Hepatocyte (in vitro differentiated cells): ENCODE results near the gene WDR31. TPM values are rescaled to one million over a fixed set of nuclear protein-coding genes. Genes with fewer than 3 reads are reported as not detected.
"Not testable (repeated sequence)": the region's sequence is repeated elsewhere in the genome, so short reads cannot be mapped to it uniquely, and the experiment has no call there.

Experiments used
- DNase-seq: peaks from one replicate; pipeline ENCODE4 v3.0.0-alpha.2; 2016; ENCODE audit warnings: low spot score
- H2AFZ ChIP-seq: fragments of 200-600 bp; sonication (generic); 2 replicates; pipeline ENCODE4 v1.6.0; 2016; ENCODE audit warnings: antibody characterized with exemption, mild to moderate bottlenecking
- H3K27ac ChIP-seq: fragments of 200-600 bp; sonication (generic); 2 replicates; pipeline ENCODE4 v1.5.1; 2016; ENCODE audit warnings: mild to moderate bottlenecking
- H3K27me3 ChIP-seq: fragments of 200-600 bp; sonication (generic); 2 replicates; pipeline ENCODE4 v1.6.1; 2016
- H3K36me3 ChIP-seq: fragments of 200-600 bp; sonication (generic); replicated peaks from 2 replicates; pipeline ENCODE4 v1.5.1; 2016; ENCODE audit warnings: low read depth; ENCODE audit not compliant: insufficient read depth
- H3K4me1 ChIP-seq: fragments of 200-600 bp; sonication (generic); 2 replicates; pipeline ENCODE4 v1.5.1; 2016; ENCODE audit warnings: mild to moderate bottlenecking, moderate library complexity; ENCODE audit not compliant: insufficient read depth
- H3K4me2 ChIP-seq: fragments of 200-600 bp; sonication (generic); 2 replicates; pipeline ENCODE4 v1.6.0; 2016
- H3K4me3 ChIP-seq: fragments of 200-600 bp; sonication (generic); 2 replicates; pipeline ENCODE4 v1.5.1; 2016; ENCODE audit warnings: mild to moderate bottlenecking
- H3K79me2 ChIP-seq: fragments of 200-600 bp; sonication (generic); 2 replicates; pipeline ENCODE4 v1.6.0; 2017; ENCODE audit warnings: mild to moderate bottlenecking
- H3K9me2 ChIP-seq: fragments of 200-600 bp; sonication (generic); replicated peaks from 2 replicates; pipeline ENCODE4 v1.6.0; 2017; ENCODE audit warnings: mild to moderate bottlenecking; ENCODE audit not compliant: insufficient read depth
- H3K9me3 ChIP-seq: fragments of 200-600 bp; sonication (generic); 2 replicates; pipeline ENCODE4 v1.5.1; 2016; ENCODE audit warnings: low read depth, mild to moderate bottlenecking
- H4K20me1 ChIP-seq: fragments of 200-600 bp; sonication (generic); 2 replicates; pipeline ENCODE4 v1.6.0; 2016; ENCODE audit warnings: mild to moderate bottlenecking; ENCODE audit not compliant: insufficient read depth, poor library complexity, severe bottlenecking
- CTCF ChIP-seq: fragments of 200-600 bp; sonication (generic); IDR thresholded peaks from 2 replicates; pipeline ENCODE4 v1.5.1; 2016; ENCODE audit warnings: antibody characterized with exemption, mild to moderate bottlenecking; ENCODE audit not compliant: poor library complexity
- EZH2 ChIP-seq: fragments of 200-600 bp; sonication (generic); IDR thresholded peaks from 2 replicates; pipeline ENCODE4 v1.6.1; 2016; ENCODE audit warnings: antibody characterized with exemption, mild to moderate bottlenecking, borderline replicate concordance
- EZH2phosphoT487 ChIP-seq: fragments of 200-600 bp; sonication (generic); IDR thresholded peaks from one replicate; pipeline ENCODE4 v1.6.1; 2018; ENCODE audit warnings: antibody characterized with exemption, mild to moderate bottlenecking, low read depth, moderate library complexity; ENCODE audit not compliant: unreplicated experiment, severe bottlenecking
- WGBS: methylation state at CpG from one replicate; pipeline ENCODE4 v1.1.6; 2016; ENCODE audit warnings: low lambda C conversion rate; ENCODE audit errors: missing lambda C conversion rate; 5-methylcytosine and 5-hydroxymethylcytosine counted together
- polyA plus RNA-seq: library from polyadenylated mRNA; unstranded; fragments of >200 nt; fragmentation: Nextera tagmentation; extraction: Ambion mirVana; gene quantifications from 2 replicates; pipeline ENCODE4 v1.2.1, GENCODE V29; 2016
- total RNA-seq: library from RNA; depleted of rRNA; stranded (reverse); fragments of >200 nt; gene quantifications from 2 replicates; pipeline ENCODE4 v1.2.3, GENCODE V29; 2014

WDR31 gene
- total and polyA plus RNA-seq, 2 experiments from 2014 or later: 1.3 to 1.4 TPM

GRCh38 chr9:113368982-113369854 is 29.1 kb upstream of the WDR31 start:
- H3K27me3 ChIP-seq: no peaks in the 10 kb centered on the region
- no peaks in the 10 kb centered on the region for H3K9me3 ChIP-seq
- H3K9me2 ChIP-seq: no peaks in the 10 kb centered on the region
- TF ChIP-seq EZH2phosphoT487 (no peak), EZH2 (no peak), CTCF (no peak)
- no peak overlapping the region for H3K4me2 ChIP-seq
- no peak overlapping the region for H3K4me3 ChIP-seq
- H3K79me2 ChIP-seq: peaks cover 7% of the 10 kb centered on the region
- DNase-seq: no peak
- 85% methylated on average over 13 of the region's 13 CpGs for WGBS
- peaks cover 20% of the 10 kb centered on the region for H4K20me1 ChIP-seq
- no peak overlapping the region for H2AFZ ChIP-seq
- H3K36me3 ChIP-seq: no peaks in the 10 kb centered on the region
- no peak overlapping the region for H3K27ac ChIP-seq
- peaks cover 6% of the 10 kb centered on the region for H3K4me1 ChIP-seq

- Histone ChIP-seq H3K27me3 (no peaks in the 10 kb centered on the region), H3K4me1 (no peaks in the 10 kb centered on the region), H3K27ac (no peak overlapping the region), H3K9me2 (no peaks in the 10 kb centered on the region), H3K9me3 (no peaks in the 10 kb centered on the region), H3K36me3 (no peaks in the 10 kb centered on the region), H2AFZ (no peak overlapping the region), H3K79me2 (no peaks in the 10 kb centered on the region), H3K4me3 (no peak overlapping the region), H3K4me2 (no peak overlapping the region), H4K20me1 (peaks cover 12% of the 10 kb centered on the region)
- no peak for DNase-seq
- 95% methylated on average over 5 of the region's 5 CpGs for WGBS
- TF ChIP-seq CTCF (no peak), EZH2phosphoT487 (no peak)
Observed at GRCh38 chr9:113368348-113368981, 28.4 kb upstream of the WDR31 start.

GRCh38 chr9:113365652-113366051 is 25.6 kb upstream of the WDR31 start:
- not testable (repeated sequence) for H3K9me3 ChIP-seq, H2AFZ ChIP-seq, H3K27ac ChIP-seq, H3K4me2 ChIP-seq, H3K36me3 ChIP-seq, H3K4me1 ChIP-seq, H3K79me2 ChIP-seq, H3K4me3 ChIP-seq, DNase-seq, H3K9me2 ChIP-seq, H3K27me3 ChIP-seq, H4K20me1 ChIP-seq
- 98% methylated on average over 3 of the region's 3 CpGs for WGBS

GRCh38 chr9:113364951-113365350 is 24.9 kb upstream of the WDR31 start:
- H3K36me3 ChIP-seq: no peaks in the 10 kb centered on the region
- H2AFZ ChIP-seq: no peak overlapping the region
- H3K79me2 ChIP-seq: no peaks in the 10 kb centered on the region
- TF ChIP-seq CTCF (no peak), EZH2phosphoT487 (no peak), EZH2 (no peak)
- H3K9me3 ChIP-seq: no peaks in the 10 kb centered on the region
- no peaks in the 10 kb centered on the region for H4K20me1 ChIP-seq
- H3K4me3 ChIP-seq: no peak overlapping the region
- DNase-seq: no peak
- H3K4me2 ChIP-seq: no peak overlapping the region
- no peak overlapping the region for H3K27ac ChIP-seq
- H3K27me3 ChIP-seq: no peaks in the 10 kb centered on the region
- peaks cover 6% of the 10 kb centered on the region for H3K4me1 ChIP-seq
- WGBS: 77% methylated on average over 1 of the region's 1 CpG
- no peaks in the 10 kb centered on the region for H3K9me2 ChIP-seq
